Retina (tissue), 1 donor: ENCODE measurements around the gene LIPC.

ENCODE experiments used
- DNase-seq: peaks from one replicate; pipeline ENCODE4 v3.0.0-alpha.2; 2016

The LIPC gene

DNA sequence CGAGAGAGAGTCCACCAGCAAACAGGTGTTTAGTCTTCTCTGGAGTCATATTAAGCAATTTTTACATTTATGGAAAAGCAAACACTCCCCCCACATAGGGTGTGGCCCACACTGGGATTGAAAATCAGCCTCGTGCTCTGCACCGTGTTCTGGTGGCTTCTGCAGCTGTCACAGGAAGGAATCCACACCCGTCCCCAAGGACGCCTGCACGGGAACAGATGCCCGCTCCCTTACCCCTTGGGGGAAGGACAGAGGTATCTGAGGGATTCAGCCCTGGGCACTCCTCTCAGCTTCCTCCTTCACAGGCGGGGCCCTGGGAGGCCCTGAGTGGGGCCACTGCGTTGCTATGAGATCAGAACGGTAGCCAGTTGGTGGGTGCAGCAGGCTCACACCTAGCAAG, 27.8 kb downstream of the LIPC start:
- DNase-seq, result no peak

DNA sequence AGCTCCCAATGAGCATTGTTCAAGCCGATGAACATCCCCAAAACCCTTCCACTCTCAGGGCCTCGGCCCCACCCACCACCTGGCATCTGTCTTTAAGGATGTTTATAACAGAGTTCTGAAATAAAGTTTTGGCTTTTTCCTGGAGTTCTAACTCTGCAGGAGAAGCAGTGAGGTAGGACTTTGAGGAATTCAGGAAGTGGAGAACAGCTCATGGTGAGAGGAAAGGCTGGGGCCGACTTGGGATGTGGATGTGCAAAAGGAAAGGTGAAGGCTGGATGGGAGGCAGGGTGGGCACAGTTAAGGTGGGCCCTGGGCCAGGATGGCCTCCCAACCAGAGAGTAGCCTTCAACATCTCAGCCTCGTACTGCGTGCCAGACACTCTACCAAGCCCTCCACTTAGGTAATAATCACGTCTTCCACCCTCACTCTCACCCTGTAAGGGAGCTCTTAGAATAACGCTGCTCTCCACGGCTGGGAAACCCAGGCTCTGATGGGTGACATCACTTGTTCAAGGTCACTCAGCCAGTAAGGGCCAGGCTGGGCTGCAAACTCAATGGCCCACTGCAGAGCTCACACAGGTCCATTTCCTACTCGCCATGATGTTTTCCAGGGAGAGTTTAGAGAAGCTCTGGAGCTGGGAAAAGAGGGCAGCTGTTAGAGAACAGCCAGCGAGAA, 28.5 kb downstream of the LIPC start:
- DNase-seq, result no peak

DNA sequence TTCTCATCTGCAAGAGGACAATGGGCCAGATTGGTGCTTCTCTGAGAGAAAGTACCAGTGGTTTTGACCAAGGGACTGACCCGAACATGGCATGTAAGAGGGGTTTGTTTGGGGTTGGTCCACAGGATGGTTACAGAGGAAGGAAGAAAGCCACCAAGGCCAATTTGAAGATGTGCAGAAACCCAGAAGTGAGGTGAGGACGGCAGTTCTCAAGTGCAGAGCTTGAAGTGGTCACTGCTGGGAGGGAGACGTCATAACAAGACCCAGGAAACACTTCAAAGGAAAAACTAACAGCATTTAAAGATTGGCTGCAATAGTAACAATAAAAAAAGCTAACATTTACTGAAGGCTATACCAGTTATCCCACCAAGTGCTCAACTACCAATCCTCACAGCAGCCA, 29.1 kb downstream of the LIPC start:
- no peak for DNase-seq

DNA sequence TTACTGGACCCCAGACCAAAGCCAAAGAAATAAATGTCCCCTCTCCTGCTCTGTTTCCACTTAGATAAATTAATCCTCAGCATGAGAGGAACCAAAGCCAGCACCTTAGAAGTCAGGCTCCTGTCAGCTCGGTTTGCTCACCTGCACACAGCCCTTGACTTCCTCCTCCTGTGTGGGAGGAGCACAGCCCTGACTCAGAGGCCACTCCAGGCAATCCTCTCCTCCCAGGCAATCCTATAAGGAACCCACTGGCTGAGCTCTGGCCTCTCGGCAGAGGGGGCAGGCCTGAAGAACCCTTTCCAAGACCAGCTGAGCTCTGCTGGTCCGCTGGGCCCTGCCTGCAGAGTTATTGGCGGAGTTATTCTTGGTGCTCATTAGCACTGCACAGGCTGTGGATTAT, 30.8 kb downstream of the LIPC start:
- DNase-seq, result no peak

DNA sequence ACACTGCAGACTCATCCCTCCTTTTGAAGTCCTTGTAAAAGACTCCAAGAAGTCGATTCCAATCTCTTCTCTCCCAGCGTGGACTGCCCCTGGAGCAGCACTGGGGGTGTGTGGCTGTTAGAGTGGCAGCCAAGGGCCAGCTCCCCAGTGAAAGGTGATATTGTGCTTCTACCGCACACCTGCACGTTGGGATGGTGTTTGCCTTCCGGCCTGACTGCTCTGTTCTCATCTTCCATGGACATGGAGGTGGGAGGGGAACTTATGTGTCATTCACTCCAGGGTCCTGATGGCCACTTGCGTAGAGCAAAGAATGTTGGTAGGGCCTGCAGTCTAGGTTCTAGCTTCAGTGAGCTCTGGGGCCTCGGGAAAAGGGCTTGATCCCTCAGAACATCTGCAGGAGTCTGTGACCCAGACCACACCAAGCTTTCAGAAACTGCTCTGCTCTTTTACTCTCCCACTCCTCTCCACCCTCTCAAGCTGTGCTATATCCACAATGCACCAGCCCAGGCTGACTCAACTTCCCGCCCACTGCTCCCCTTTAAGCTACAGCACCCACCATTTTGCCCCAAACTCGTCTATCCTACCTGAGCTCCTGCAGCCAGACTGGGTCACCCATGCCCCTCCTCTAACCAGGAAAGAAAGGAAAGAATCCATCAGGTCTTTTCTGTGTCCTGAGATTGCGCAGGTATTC, 31.3 kb downstream of the LIPC start:
- no peak for DNase-seq

DNA sequence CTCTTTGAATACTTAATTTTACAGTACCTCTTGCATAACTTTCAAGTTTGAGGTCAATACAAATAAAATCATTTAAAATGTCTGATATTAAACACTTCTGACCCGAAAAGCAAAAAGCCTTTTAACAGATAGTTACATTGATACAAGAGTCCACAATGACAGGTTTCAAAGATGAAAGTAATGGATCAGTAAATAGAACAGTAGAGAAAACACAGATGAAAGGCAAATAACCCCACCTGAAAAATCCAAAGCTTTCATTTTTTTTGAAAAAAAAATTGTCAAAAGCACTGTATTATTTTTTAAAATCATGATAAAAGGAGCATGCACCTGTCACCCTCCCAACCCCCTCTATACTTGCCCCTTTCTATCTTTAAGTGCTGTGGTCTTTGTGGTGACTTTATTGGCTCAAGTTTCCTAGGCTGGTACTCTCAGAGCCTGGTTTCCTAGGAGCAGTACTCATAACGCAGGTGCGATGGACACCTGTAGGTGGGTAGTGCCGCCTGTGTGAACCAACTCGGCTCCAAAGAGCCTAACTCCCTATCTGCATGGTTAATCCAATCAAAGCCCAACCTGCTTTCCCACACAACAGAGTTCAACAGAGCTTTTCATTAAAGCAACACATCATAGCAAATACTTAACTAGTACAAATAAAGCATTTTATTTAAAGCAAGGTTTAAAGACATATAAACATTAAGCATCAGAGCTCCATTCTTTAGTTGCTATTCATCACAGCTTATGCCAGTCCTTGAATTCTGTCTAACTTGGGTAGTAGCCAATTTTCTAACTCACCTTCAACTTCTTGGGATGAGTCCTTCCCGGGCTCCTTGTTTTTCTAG, 32.2 kb downstream of the LIPC start:
- no peak for DNase-seq

DNA sequence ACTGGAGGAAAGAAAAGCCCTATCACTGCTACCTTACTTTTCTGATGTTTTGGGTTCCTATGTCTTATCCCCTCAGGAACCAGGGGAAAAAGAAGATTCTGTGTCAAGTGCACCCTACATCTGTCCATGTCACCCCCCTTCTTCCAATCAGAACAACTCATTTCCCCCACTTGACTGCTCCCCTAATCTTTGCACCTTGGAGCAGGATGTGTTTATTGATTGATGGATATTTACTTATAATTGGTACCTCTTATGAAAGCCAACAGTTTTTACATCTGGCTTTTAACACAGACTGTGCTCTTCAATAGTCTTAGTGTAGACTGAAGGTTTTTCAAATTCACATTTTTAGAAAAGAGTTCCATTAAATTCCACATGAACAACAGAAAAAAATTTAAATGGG, 33.3 kb downstream of the LIPC start:
- DNase-seq, result no peak

DNA sequence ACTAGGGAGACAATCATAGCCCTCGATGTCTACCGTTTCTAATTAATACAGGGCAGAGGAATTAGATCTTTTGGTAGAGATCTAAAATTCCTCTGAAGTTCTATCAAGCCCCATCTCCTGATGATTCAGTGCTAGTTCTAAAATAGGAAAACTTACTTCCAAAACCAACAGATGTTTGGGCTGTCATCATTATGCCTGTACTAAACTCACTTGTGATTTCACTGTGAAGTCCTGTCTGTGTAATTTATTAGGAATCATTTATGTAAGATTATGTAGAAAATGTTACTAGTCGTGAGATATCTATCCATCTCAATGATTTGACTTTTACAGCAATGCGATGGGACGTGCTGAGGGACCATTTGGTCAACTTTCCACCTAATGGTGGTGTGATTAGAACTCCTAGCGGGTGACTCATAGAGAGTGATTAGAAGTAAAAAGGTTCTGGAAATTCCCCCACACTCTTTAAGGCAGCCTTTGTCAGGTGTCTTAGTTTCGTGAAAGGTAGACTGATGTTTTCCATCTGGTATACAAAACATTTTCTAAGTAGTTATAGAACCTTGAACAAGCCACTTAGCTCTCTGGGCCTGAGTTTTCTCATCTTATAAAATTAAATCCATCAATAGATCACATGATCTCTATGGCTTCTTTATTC, 34.2 kb downstream of the LIPC start:
- DNase-seq, result no peak

DNA sequence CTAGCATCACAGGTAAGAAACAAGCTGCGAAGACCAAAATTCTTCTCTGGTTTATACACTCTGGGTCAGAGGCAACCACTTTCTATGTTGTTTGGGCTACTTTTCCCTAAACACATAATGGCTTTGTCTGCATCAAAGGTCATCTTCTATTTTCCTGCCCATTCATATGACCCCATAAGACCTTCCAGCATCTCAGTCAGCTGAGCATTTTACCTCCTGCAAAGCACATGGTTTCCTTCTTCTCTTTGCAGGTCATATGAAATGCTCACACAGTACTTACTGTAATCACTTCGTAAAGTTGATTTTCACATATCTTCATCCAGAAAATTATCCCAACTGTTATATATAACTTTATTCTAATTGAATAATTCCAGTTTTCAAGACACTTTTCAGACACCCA, 34.8 kb downstream of the LIPC start:
- DNase-seq, result no peak

DNA sequence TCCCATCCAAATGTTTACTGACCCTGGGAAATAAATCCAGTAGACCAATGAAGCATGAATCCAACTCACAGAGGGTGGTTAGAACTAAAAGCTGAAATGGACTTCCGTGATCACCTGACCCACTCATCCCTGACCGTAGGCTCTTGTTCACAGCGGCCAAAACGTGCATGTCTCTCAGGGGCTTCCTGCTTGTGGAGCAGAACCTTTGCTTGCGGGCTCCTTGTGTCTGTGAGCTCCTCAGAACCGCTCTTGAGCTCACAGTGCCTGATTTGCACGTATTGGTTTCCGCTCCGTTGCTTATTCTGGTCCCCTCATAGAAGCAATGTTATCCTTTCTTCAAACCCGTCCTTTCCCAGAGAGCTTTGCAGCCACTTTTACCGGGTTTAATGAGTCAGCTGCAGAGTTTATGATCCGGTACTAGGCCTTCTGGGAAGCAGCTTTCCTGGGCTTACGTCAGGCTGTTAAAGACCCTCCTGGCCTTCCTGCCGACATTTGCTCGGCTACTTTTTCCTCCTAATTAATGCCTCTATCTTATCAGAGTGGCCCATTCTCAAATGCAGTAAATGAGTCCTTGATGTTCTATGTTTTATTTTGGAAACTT, 35.4 kb downstream of the LIPC start:
- peak; percentile 88 for DNase-seq

DNA sequence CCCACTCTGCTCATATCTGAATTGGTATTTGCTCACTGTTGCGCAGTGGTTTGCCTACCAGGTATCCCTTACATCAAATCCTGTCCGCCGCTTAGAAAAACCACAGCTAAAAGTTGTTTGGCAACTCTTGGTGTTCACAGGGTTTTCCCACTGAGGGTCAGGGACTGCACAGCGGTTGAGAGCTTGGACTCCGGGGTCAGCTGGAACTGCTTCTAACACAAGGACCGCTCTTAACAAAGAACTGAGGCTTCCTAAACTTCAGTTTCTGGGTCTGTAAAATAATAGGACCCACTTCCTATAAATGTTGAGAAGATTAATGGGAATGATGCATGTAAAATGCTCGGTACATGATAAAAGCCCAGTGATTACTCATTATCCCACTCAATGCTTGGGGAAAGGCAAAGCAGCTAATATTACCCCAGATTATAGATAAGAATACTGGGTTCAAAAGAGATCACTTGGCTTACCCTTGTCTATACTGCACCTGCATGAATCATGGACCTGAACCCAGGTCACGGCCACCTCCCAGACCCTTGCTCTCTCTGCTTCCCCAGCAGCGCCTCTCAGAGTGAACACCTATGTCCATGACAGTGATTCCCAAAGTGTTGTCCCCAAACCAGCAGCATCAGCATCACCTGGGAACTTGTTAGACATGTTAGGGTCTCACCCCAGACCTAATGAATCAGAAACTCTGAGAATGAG, 36.1 kb downstream of the LIPC start:
- no peak for DNase-seq

DNA sequence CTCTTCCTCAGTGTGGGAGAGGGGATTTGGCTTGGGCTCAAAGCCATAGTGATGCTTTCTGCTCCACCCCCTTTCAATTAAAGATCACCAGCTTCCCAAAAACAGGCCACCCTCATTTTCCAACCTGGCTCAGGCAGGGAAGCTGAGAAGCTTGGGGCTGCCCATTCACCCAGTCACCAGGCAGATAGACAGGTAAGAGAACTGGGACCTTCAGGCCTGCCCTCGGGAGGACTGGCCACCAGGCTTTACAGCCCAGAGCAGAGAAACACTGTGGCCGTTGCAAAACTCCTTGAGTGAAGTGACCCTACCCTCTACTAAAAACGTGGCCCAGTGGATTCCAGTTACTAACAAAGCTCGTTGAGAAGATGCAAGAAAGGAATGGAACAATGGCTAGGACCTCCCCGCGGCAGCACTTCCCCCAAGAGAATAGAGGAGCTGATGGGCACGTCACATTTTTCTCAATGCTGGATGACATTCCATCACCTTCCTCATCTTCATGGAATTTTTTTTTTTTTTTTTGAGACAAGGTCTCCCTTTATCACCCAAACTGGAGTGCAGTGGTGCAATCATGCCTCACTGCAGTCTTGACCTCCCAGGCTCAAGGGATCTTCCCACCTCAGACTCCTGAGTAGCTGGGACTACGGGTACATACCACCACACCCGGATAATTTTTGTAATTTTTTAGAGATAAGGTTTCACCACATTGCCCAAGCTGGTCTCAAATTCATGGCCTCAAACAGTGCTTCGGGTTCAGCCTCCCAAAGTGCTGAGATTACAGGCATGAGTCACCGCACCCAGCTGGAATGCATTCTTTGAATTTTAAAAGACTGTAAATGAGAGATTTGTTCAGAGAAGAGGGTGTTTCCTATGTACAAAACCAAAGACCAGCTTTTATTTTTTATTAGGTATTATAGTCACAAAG, 37.9 kb downstream of the LIPC start:
- DNase-seq, result no peak

DNA sequence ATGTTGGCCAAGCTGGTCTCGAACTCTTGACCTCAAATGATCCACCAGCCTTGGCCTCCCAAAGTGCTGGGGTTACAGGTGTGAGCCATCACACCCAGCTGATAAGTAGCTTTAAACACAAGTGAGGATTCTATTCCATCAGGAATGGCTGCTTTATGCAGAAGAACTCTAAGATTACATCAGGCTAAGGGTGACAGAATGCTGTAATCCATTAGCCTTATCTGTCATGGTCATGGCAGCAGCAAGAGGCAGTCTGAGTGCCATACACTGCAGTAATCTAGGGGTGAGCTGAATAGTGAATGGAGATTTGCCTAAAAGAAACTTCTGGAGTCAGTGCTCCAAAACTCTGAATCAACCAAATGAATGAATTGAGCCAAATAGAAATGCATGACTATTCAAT, 39.6 kb downstream of the LIPC start:
- DNase-seq, result no peak

DNA sequence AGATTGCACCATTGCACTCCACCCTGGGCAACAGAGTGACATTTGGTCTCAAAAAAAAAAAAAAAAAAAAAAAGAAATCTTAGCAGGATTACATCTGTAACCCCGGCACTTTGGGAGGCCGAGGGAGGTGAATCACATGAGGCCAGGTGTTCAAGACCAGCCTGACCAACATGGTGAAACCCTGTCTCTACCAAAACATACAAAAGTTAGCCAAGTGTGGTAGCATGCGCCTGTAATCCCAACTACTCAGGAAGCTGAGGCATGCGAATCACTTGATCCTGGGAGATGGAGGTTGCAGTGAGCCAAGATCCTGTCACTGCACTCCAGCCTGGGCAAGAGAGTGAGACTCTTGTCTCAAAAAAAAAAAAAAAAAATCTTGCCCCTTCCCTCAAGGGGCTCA, 40.4 kb downstream of the LIPC start:
- no peak for DNase-seq

DNA sequence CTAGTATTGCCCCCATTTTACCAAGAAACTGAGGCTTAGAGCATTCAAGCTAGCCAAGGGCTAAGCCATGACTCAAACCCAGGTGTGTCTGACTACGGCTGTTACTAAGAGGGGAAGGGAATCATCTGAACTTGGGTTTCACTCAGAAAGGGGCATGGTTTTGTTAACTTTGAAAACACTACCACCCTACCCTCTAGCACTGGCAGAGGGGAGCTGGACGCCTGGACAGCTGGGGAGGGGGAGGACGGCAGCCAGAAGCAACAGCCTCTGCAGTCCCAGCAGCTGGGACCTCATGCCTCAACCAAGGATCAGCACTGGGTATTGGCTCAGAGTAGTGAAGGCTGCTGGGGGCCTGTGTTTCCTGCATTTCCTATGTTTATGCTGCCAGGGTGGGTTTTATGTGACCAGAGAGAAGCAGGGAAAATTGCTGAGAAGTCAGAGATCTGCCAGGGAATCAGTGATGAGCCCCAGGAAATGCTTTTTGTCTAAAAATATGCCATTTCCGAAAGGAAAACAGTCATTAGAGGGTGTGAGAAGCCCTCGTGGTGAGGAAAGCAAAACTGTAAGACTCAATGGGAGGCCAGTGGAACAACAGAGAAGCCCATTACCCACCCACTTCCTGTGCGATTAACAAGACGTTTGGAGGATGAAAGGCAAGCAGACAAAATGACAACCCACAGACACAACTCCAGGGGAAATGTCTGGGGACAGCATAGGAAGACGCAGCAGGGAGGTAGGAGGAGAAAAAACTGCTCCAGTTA, 41.2 kb downstream of the LIPC start:
- no peak for DNase-seq

DNA sequence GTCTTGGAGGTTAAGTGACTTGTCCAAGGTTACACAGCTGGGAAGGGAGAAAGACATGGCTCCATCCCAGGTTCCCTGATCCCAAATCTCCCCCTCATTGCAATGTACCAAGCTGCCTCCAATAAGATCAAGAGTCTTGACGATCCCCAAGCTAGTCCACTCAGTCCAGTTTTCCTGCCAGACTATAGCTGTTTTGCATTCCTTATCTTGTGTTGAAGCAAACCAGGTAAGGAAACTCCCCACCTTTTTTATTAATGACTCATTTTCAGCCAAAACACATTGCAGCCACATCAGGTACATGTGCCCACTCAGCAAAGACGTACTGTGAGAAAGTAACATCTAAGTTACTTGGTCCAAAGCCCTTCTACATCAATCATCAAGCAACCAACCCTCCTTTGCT, 41.9 kb downstream of the LIPC start:
- DNase-seq, result no peak

DNA sequence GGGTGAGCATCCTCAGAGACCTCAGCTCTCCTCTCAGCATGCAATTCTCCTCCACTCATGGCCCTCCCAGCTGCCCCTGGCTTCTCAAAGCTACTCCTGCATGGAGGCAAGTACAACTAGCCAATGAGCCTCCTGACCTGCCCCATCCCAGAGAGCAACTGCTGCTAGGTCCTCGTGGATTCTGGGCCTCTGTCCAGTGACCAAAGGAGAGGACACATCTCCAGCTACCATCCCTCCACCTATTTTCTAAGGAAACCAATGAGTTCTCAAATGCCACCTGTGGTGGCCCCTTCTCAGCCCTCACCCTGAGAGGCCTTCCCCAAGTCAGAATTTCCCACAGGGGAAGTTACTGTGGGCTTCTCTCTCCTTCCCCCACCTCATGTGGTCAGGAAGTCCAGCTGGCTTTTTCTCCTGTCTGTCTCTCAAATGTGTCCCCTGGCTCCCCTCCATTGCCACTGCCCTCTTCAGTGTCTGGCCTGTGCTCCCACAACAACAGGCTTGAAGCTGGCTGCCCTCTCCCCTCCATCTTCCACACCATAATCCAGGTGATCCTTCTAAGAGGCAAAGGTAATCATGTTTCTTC, 43.0 kb downstream of the LIPC start:
- no peak for DNase-seq

DNA sequence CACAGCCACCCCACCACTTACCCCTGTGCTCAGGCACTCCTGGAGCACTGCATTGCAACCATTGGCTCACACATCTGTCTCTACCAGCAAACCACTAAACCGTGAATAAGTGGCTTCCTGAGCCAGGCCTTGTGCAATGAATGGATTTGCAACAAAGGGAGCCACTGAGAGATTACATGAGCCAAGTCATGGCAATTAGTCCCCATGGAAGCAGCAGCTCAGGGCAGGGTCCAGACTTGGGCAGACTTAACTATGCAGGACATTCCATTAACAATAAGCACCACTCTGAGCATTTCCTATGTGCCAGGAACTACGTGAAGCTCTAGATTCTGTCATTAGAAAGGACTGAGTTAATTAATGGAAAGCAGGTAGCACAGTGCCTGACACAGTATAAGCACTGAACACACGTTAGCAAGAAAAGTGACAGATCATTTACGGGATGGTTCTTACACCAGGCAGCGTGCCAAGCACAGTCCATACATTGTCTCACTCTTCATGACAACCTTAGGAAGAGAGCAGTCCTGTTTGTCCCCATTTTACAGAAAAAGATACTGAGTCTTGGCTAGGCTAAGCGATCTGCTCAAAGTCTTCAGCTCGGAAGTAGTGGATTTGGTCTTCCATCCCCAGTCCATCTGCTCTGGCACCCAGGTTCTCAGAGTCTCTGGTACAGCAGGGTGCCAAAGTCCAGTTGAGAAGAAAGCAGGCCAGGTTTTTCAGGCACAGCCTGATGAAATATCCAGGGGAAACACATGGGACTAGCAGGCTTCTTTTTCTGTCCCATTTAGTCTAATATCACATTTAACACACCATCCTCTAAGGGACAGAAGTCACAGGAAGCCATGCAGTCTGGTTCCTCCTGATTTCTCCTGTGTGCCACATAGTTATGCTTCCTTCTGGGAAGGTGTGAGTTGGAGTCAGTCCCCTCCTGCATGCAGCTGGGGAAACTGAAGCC, 44.1 kb downstream of the LIPC start:
- DNase-seq, result peak; percentile 57
